GM19468 (cell line): ENCODE measurements around the gene OR2T33.
"Not testable (repeated sequence)": the region's sequence is repeated elsewhere in the genome, so short reads cannot be mapped to it uniquely, and the experiment has no call there.

Experiments
- ATAC-seq: cut with Tn5 transposase; IDR thresholded peaks from one replicate; pipeline ENCODE4 v1.9.1; 2021; ENCODE audit warnings: mild to moderate bottlenecking, moderate library complexity, moderate number of reproducible peaks; ENCODE audit not compliant: unreplicated experiment; ENCODE audit errors: extremely low read depth

The OR2T33 gene, protein sequence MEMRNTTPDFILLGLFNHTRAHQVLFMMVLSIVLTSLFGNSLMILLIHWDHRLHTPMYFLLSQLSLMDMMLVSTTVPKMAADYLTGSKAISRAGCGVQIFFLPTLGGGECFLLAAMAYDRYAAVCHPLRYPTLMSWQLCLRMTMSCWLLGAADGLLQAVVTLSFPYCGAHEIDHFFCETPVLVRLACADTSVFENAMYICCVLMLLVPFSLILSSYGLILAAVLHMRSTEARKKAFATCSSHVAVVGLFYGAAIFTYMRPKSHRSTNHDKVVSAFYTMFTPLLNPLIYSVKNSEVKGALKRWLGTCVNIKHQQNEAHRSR

GRCh38 chr1:248277876-248278275, at the start of gene OR2T33:
TSS of gene OR2T33 (minus strand) at chr1:248277976. CDS start at chr1:248273814, 4,162 bp downstream.
- ATAC-seq, result no peak

DNA sequence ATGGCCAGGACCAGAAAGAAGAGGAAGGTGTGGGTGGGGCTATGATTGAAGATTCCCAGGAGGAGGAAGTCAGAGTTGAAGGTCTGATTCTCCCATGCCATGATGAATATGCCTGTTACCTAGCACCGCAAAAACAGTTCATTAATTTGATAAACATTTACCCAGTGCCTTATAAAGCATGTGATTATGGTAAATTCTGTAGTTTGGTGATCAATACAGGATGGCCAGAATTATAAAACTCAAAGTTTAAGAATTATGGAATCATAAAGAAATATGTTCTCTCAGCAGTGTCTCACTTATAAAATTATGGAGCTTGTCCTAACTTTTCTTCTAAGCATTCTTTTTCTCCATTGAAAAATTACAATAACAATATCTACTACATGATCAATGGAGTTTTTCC, 46.7 kb upstream of the OR2T33 start, which contains the start of gene OR2M7:
TSS of gene OR2M7 (minus strand) at position 101 of the 400 bp plus-strand sequence. CDS start at position 101, 0 bp downstream.
- no peak for ATAC-seq

DNA sequence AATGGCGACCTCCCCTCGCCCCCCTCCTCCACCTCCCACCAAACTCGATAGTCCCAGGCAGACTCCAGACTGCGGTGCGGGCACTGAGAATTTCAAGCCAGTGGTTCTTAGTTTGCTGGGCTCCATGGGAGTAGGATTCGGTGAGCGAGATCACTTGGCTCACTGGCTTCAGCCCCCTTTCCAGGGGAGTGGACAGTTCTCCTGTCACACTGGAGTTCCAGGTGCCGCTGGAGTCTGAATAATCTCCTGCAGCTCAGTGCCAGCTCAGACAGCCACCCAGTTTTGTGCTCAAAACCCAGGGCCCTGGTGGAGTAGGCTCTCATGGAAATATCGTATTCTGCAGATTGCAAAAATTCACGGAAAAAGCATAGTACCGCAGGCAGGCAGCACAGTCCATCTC, 39.0 kb upstream of the OR2T33 start:
- ATAC-seq, result no peak

DNA sequence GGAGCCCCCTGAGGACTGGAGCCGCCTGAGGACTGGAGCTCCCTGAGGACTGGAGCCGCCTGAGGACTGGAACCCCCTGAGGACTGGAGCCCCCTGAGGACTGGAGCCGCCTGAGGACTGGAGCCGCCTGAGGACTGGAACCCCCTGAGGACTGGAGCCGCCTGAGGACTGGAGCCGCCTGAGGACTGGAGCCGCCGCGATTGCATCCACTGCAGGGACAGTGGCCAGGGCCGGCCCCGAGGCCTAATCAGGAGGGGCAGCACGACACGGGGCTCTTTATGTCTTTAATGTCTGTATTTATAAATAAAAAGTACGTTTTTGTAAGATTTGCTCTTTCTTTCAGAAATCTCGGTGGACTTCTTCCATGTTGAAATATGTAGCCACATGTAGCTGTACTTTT, 29.0 kb upstream of the OR2T33 start:
- ATAC-seq, result not testable (repeated sequence)

- ATAC-seq, result no peak
These were observed 28.3 kb upstream of the OR2T33 start for GRCh38 chr1:248306103-248306502.

DNA sequence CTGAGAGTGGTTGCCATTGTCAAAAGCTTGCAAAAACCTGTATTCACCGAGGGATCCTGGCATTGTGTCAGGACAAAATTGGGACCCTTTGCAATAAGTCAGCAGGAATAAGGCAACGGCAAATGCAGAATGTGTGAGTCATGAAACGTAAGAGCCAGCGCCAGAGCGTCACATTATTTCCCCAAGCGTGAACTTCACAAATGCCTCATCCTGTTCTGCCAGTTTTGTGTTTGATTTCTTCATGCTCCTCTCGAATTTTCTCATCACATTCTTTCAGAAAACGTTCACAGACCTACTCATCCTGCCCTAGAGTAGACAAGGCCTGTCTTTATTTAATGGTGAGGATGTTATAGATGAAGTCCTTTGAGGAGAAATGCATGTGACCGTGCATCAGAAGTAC, 27.9 kb upstream of the OR2T33 start:
- ATAC-seq, result not testable (repeated sequence)

DNA sequence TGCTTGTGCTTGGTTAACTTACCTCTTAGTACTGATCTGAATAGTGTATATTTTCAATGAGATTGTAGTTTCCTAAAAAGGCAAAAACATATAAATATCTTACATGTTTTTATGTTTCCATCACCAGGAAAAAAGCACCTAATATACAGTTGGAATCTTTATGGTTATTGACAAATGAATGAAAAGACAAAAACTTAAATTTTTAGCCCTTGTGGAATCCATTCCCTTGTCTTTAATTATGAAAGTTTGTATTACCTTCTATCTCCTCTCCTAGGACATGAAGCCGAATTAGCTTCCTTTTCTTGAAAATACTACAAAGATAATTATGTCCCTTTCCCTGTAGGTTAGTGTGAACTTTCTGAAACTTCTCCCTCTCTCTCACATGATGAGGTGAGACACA, 25.5 kb upstream of the OR2T33 start, which contains the start of gene OR2T12:
TSS of gene OR2T12 (minus strand) at position 101 of the 400 bp plus-strand sequence. CDS start 7,846 bp downstream, outside the sequence.
- ATAC-seq, result no peak

- ATAC-seq, result no peak
These were observed 10.6 kb upstream of the OR2T33 start for GRCh38 chr1:248288391-248288790.

DNA sequence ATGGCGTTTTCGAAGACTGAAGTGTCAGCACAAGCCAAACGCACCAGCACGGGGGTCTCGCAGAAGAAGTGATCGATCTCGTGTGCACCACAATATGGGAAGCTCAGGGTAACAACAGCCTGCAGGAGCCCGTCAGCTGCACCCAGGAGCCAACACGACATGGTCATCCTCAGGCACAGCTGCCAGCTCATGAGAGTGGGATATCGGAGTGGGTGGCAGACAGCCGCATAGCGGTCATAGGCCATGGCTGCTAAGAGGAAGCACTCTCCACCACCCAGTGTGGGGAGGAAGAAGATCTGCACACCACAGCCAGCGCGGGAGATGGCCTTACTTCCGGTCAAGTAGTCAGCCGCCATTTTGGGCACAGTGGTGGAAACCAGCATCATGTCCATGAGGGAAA, 4.6 kb downstream of the OR2T33 start:
- not testable (repeated sequence) for ATAC-seq

- no peak for ATAC-seq
These were observed 9.6 kb downstream of the OR2T33 start for GRCh38 chr1:248268178-248268577.

GRCh38 chr1:248259309-248259708, 18.5 kb downstream of the OR2T33 start:
- not testable (repeated sequence) for ATAC-seq

GRCh38 chr1:248243204-248243603, 34.6 kb downstream of the OR2T33 start:
- ATAC-seq, result no peak

DNA sequence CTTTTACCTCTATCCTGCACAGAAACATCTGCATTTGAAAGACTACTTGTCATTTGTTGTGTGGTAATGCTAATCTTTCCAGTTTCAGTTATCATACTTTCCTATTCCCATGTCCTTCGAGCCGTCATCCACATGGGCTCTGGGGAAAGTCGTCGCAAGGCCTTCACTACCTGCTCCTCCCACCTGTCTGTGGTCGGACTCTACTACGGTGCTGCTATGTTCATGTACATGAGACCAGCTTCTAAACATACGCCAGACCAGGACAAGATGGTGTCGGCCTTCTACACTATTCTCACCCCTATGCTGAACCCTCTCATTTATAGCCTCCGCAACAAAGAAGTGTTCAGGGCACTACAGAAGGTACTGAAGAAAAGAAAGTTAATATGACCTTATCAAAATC, 38.3 kb downstream of the OR2T33 start:
- no peak for ATAC-seq

DNA sequence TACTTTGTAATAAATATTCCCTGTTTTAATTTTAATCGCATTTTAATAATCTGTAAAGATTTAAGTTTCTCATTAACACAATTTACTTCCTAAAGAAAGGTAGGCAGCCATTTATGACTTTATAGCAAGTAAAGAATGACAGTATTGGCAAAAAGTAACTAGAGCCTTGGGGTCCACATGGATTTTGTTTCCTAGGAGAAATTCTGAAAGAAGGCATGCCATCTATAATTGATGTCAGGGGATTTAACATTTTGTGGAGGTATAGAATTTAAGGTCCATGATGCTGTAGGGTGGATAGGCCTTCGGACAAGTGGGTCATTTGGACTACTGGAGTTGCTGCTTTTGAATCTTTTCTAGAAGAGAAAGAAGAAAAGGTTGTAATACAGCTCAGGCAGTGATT, 46.7 kb downstream of the OR2T33 start, which contains the start of gene OR2M4:
TSS of gene OR2M4 (plus strand) at position 301 of the 400 bp plus-strand sequence. CDS start 7,512 bp downstream, outside the sequence.
- no peak for ATAC-seq

DNA sequence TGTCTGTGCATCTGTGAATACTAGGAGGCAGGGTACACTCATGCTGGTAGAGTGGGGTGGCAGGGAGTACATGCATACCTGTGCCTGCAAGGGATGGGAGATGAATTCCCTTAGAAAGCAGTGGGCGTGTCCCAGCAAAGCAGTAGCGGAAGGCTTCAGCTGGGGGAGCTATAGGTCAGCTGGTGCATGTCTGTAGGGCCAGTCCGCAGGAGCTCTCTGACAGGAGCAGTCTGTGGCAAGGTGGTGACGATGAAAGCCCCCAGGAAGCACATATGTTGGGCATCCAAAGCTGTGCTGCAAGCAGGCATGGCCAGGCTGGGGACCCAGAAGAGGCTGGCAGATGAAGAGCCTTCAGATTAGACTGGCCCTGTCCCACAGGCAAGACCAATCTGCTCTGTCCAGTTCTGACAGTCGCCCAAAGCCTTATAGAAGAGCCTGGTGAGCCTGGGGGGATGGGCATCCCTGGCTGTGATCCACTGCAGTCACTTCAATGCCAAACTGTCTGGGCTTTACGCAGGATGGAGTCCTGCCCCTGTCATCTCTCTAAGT, 48.3 kb downstream of the OR2T33 start:
- ATAC-seq, result no peak

DNA sequence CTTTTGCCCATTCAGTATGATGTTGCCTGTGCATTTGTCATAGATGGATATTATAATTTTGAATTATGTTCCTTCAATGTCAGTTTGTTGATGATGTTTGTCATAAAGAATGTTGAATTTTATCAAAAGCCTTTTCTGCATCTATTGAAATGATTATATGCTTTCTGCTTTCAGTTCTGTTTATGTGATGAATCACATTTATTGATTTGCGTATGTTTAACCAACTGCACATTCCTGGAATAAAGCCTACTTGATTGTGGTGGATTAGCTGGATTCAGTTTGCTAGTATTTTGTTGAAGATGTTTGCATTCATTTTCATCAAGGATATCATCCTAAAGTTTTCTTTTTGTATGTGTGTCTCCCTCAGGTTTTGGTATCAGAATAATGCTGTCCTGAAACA, 52.2 kb downstream of the OR2T33 start:
- ATAC-seq, result no peak
